Glomerular visceral epithelial cell (primary cell): Measurements from ENCODE around the gene MYL3.

Experiments
- DNase-seq: peaks from one replicate; pipeline ENCODE4 v3.0.0-alpha.2; 2016; ENCODE audit errors: extremely low spot score

Gene MYL3

GRCh38 chr3:46865546-46865945, 2.3 kb upstream of the MYL3 start:
- DNase-seq, result no peak

- DNase-seq, result no peak
Observed at GRCh38 chr3:46865031-46865507, 1.8 kb upstream of the MYL3 start.

- DNase-seq, result no peak
Observed at GRCh38 chr3:46864061-46864881, 1.0 kb upstream of the MYL3 start.

GRCh38 chr3:46862369-46863025, 747 bp downstream of the MYL3 start:
- DNase-seq, result no peak

- DNase-seq, result no peak
Observed at GRCh38 chr3:46861605-46862368, 1.5 kb downstream of the MYL3 start.

- DNase-seq, result no peak
Observed at GRCh38 chr3:46860810-46861604, 2.2 kb downstream of the MYL3 start.

- peak; percentile 17 for DNase-seq
Observed at GRCh38 chr3:46860017-46860809, 3.0 kb downstream of the MYL3 start.

- no peak for DNase-seq
Observed at GRCh38 chr3:46859001-46859710, 4.1 kb downstream of the MYL3 start.

GRCh38 chr3:46858456-46858855, 4.8 kb downstream of the MYL3 start:
- DNase-seq, result no peak

GRCh38 chr3:46857485-46858341, 5.5 kb downstream of the MYL3 start:
- no peak for DNase-seq

GRCh38 chr3:46856576-46857471, 6.4 kb downstream of the MYL3 start:
- DNase-seq, result no peak

- DNase-seq, result no peak
Observed at GRCh38 chr3:46854555-46854991, 8.7 kb downstream of the MYL3 start.

- no peak for DNase-seq
Observed at GRCh38 chr3:46853441-46854415, 9.5 kb downstream of the MYL3 start.

GRCh38 chr3:46852839-46853355, 10.3 kb downstream of the MYL3 start:
- DNase-seq, result no peak

GRCh38 chr3:46852334-46852720, 10.9 kb downstream of the MYL3 start:
- no peak for DNase-seq
